Activated T-helper 2 cell treated with anti-CD3 and anti-CD28 coated beads, Interferon-gamma antibody, Interleukin-2, Interleukin-4, amounts not matched to agents 10 μg/mL and 5 μg/mL and 100 μg/mL, durations not matched to agents 14 hours and 24 hours and 36 hours (primary cell): ENCODE measurements around the gene HNRNPC. TPM values are rescaled to one million over a fixed set of nuclear protein-coding genes. Genes with fewer than 3 reads are reported as not detected.
A peak's percentile ranks its signal among the peaks of the same experiment; 100 is the strongest.
"Not testable (repeated sequence)": the region's sequence is repeated elsewhere in the genome, so short reads cannot be mapped to it uniquely, and the experiment has no call there.

Source experiments
- DNase-seq: peaks from one replicate; pipeline ENCODE4 v3.0.0; 2021; ENCODE audit warnings: low spot score
- H3K27ac Mint-ChIP-seq: one replicate; pipeline ENCODE4 v1.8.0; 2021; ENCODE audit warnings: mixed read lengths
- H3K27me3 Mint-ChIP-seq: one replicate; pipeline ENCODE4 v1.8.0; 2021; ENCODE audit warnings: low read depth, mixed read lengths
- H3K36me3 Mint-ChIP-seq: one replicate; pipeline ENCODE4 v1.8.0; 2021; ENCODE audit warnings: low read depth, mixed read lengths
- H3K4me1 Mint-ChIP-seq: one replicate; pipeline ENCODE4 v1.8.0; 2021; ENCODE audit warnings: low read depth, mixed read lengths
- H3K4me3 Mint-ChIP-seq: one replicate; pipeline ENCODE4 v1.8.0; 2021; ENCODE audit warnings: low read depth, mild to moderate bottlenecking, moderate library complexity, mixed read lengths
- H3K9me3 Mint-ChIP-seq: one replicate; pipeline ENCODE4 v1.8.0; 2021; ENCODE audit warnings: mixed read lengths
- intact Hi-C: fragments of 100-400 bp; cut with micrococcal nuclease; formaldehyde crosslinking; loops from one replicate; pipeline ENCODE4 v1.15.1; 2023
- total RNA-seq: library from RNA; stranded (reverse); gene quantifications from 2 replicates; pipeline ENCODE4 v1.2.3, GENCODE V29; 2022

HNRNPC gene
- total RNA-seq, 1 donor from 2014 or later: 976 TPM

GRCh38 chr14:21299562-21300130 lies 30.4 kb upstream of the HNRNPC start:
- peaks cover 3% of the 10 kb centered on the region for H3K4me1 Mint-ChIP-seq
- no peak overlapping the region for H3K27ac Mint-ChIP-seq
- H3K36me3 Mint-ChIP-seq: no peaks in the 10 kb centered on the region
- intact Hi-C loops: no loop called here
- no peaks in the 10 kb centered on the region for H3K9me3 Mint-ChIP-seq
- no peak overlapping the region for H3K4me3 Mint-ChIP-seq
- H3K27me3 Mint-ChIP-seq: peaks cover 15% of the 10 kb centered on the region
- no peak for DNase-seq

GRCh38 chr14:21298358-21298757 lies 29.1 kb upstream of the HNRNPC start:
- peaks cover 16% of the 10 kb centered on the region for H3K27me3 Mint-ChIP-seq
- no peak overlapping the region for H3K27ac Mint-ChIP-seq
- no peaks in the 10 kb centered on the region for H3K9me3 Mint-ChIP-seq
- peaks cover 3% of the 10 kb centered on the region for H3K4me1 Mint-ChIP-seq
- intact Hi-C loops: no loop called here
- DNase-seq: no peak
- no peak overlapping the region for H3K4me3 Mint-ChIP-seq
- no peaks in the 10 kb centered on the region for H3K36me3 Mint-ChIP-seq

- intact Hi-C loops, H3K4me3 Mint-ChIP-seq, H3K36me3 Mint-ChIP-seq, H3K27me3 Mint-ChIP-seq, H3K4me1 Mint-ChIP-seq, DNase-seq, H3K27ac Mint-ChIP-seq, H3K9me3 Mint-ChIP-seq: not testable (repeated sequence)
These were observed 24.8 kb upstream of the HNRNPC start for GRCh38 chr14:21294026-21294425.

GRCh38 chr14:21287168-21287567 lies 17.9 kb upstream of the HNRNPC start:
- H3K36me3 Mint-ChIP-seq: no peaks in the 10 kb centered on the region
- H3K4me3 Mint-ChIP-seq: no peak overlapping the region
- H3K27ac Mint-ChIP-seq: no peak overlapping the region
- no peak for DNase-seq
- H3K9me3 Mint-ChIP-seq: no peaks in the 10 kb centered on the region
- H3K4me1 Mint-ChIP-seq: no peaks in the 10 kb centered on the region
- intact Hi-C loops: no loop called here
- peaks cover 7% of the 10 kb centered on the region for H3K27me3 Mint-ChIP-seq

- H3K4me3 Mint-ChIP-seq, H3K27me3 Mint-ChIP-seq, DNase-seq, H3K9me3 Mint-ChIP-seq, intact Hi-C loops, H3K4me1 Mint-ChIP-seq, H3K27ac Mint-ChIP-seq, H3K36me3 Mint-ChIP-seq: not testable (repeated sequence)
These were observed 17.3 kb upstream of the HNRNPC start for GRCh38 chr14:21286516-21286915.

GRCh38 chr14:21281917-21282316 lies 12.7 kb upstream of the HNRNPC start:
- intact Hi-C loops, H3K9me3 Mint-ChIP-seq, H3K4me1 Mint-ChIP-seq, H3K27me3 Mint-ChIP-seq, H3K36me3 Mint-ChIP-seq, H3K4me3 Mint-ChIP-seq, DNase-seq, H3K27ac Mint-ChIP-seq: not testable (repeated sequence)

- Mint-ChIP-seq H3K27me3 (peaks cover 3% of the 10 kb centered on the region), H3K36me3 (no peaks in the 10 kb centered on the region), H3K4me3 (no peak within 1 kb of the TSS), H3K4me1 (no peaks in the 10 kb centered on the region), H3K9me3 (no peaks in the 10 kb centered on the region), H3K27ac (no peak within 1 kb of the TSS)
- intact Hi-C loops: no loop called here
- no peak for DNase-seq
These were observed 10.5 kb upstream of the HNRNPC start, which contains the start of gene RPGRIP1 for GRCh38 chr14:21279783-21280182. TSS of gene RPGRIP1 (plus strand) at chr14:21280083. CDS start at chr14:21287977, 7,894 bp downstream.

GRCh38 chr14:21278632-21279031 lies 9.4 kb upstream of the HNRNPC start:
- Mint-ChIP-seq H3K36me3 (no peaks in the 10 kb centered on the region), H3K4me3 (no peak overlapping the region), H3K9me3 (no peaks in the 10 kb centered on the region), H3K4me1 (no peaks in the 10 kb centered on the region), H3K27ac (no peak overlapping the region), H3K27me3 (no peaks in the 10 kb centered on the region)
- DNase-seq: no peak
- intact Hi-C loops: no loop called here

- DNase-seq: no peak
- H3K4me1 Mint-ChIP-seq: peaks cover 2% of the 10 kb centered on the region
- H3K27me3 Mint-ChIP-seq: no peaks in the 10 kb centered on the region
- no peak overlapping the region for H3K27ac Mint-ChIP-seq
- intact Hi-C loops: no loop called here
- H3K36me3 Mint-ChIP-seq: no peaks in the 10 kb centered on the region
- H3K4me3 Mint-ChIP-seq: no peak overlapping the region
- no peaks in the 10 kb centered on the region for H3K9me3 Mint-ChIP-seq
These were observed 6.1 kb upstream of the HNRNPC start for GRCh38 chr14:21275261-21275858.

- H3K9me3 Mint-ChIP-seq, H3K27ac Mint-ChIP-seq, H3K27me3 Mint-ChIP-seq, H3K4me3 Mint-ChIP-seq, DNase-seq, intact Hi-C loops, H3K4me1 Mint-ChIP-seq: not testable (repeated sequence)
- peaks cover 18% of the 10 kb centered on the region for H3K36me3 Mint-ChIP-seq
These were observed 3.4 kb upstream of the HNRNPC start for GRCh38 chr14:21272661-21273060.

- intact Hi-C loops: loop anchor here (1.0 to 10.0 kb wide), 6 partner anchors 40 to 246 kb away; partner anchors contain the start of genes CHD8, METTL3, SUPT16H and TMEM253
- H3K4me1 Mint-ChIP-seq: peaks cover 35% of the 10 kb centered on the region
- peak overlapping the region; percentile 100 for H3K27ac Mint-ChIP-seq
- DNase-seq: peak; percentile 18
- no peaks in the 10 kb centered on the region for H3K9me3 Mint-ChIP-seq
- peaks cover 57% of the 10 kb centered on the region for H3K36me3 Mint-ChIP-seq
- peak overlapping the region; percentile 99 for H3K4me3 Mint-ChIP-seq
- no peaks in the 10 kb centered on the region for H3K27me3 Mint-ChIP-seq
These were observed 508 bp downstream of the HNRNPC start for GRCh38 chr14:21268617-21269251.

- peaks cover 64% of the 10 kb centered on the region for H3K36me3 Mint-ChIP-seq
- no peaks in the 10 kb centered on the region for H3K27me3 Mint-ChIP-seq
- peak overlapping the region; percentile 100 for H3K27ac Mint-ChIP-seq
- DNase-seq: no peak
- no peaks in the 10 kb centered on the region for H3K9me3 Mint-ChIP-seq
- H3K4me1 Mint-ChIP-seq: peaks cover 41% of the 10 kb centered on the region
- peak overlapping the region; percentile 99 for H3K4me3 Mint-ChIP-seq
- intact Hi-C loops: loop anchor here (2.0 to 10.0 kb wide), 3 partner anchors 41 to 247 kb away; partner anchors contain the start of genes METTL3 and TMEM253
These were observed 1.2 kb downstream of the HNRNPC start for GRCh38 chr14:21267886-21268616.
